OCI-LY1 (cell line): ENCODE data around the gene FCHSD1.

Source experiments
- CTCF ChIP-seq: fragments of 200-600 bp; sonication (generic), shearing (Covaris generic); IDR thresholded peaks from 2 replicates; pipeline ENCODE4 v1.5.1; 2017; ENCODE audit warnings: mild to moderate bottlenecking, antibody characterized with exemption, low read length, moderate library complexity, mixed read lengths
- EZH2 ChIP-seq: fragments of 200-600 bp; sonication (generic), shearing (Covaris generic); IDR thresholded peaks from 2 replicates; pipeline ENCODE4 v1.8.0; 2017; ENCODE audit warnings: borderline replicate concordance, mixed run types, mild to moderate bottlenecking, antibody characterized with exemption, low read length, moderate library complexity, mixed read lengths

- no peak for TF ChIP-seq CTCF
- TF ChIP-seq EZH2 = no peak
These were observed 41.9 kb upstream of the FCHSD1 start for GRCh38 chr5:141692919-141693725.
